ENCODE measurements around the gene ARHGAP10.

GRCh38 chr4:148061141-148061481, 329.2 kb downstream of the ARHGAP10 start:
- TF ChIP-seq POLR2A (IDR thresholded peaks at IDR 0.05; ENCODE audit: low read depth, low read length) (no peak), TAF1 (IDR thresholded peaks at IDR 0.05; ENCODE audit: low read depth, low read length) (no peak), SPI1 (IDR thresholded peaks at IDR 0.05; ENCODE audit: low read depth, low read length) (no peak)
